HL-60 (cell line): ENCODE measurements around the gene MAST2.

Experiments
- DNase-seq, 2 experiments: peaks; one replicate each; pipeline ENCODE4 v3.0.0-alpha.2; 2010 to 2020; ENCODE audit warnings: low read depth in 1 of 2, low spot score in 1 of 2
- H3K27ac ChIP-seq: fragments of 250-450 bp; sonication (Bioruptor Pico); replicated peaks from 2 replicates; pipeline ENCODE4 v1.5.1; 2020; ENCODE audit warnings: mild to moderate bottlenecking, moderate library complexity
- H3K27me3 ChIP-seq: fragments of 250-450 bp; sonication (Bioruptor Pico); 2 replicates; pipeline ENCODE4 v1.5.1; 2021; ENCODE audit warnings: mild to moderate bottlenecking, moderate library complexity; ENCODE audit not compliant: insufficient read depth, poor library complexity, severe bottlenecking
- H3K4me3 ChIP-seq: replicated peaks from 2 replicates; pipeline ENCODE4 v1.5.1; 2011; ENCODE audit warnings: mild to moderate bottlenecking, control low read depth, low read length; ENCODE audit not compliant: insufficient read depth
- CTCF ChIP-seq: IDR thresholded peaks from one replicate; pipeline ENCODE4 v1.5.1; 2011; ENCODE audit warnings: low read length, control low read depth, inconsistent platforms; ENCODE audit not compliant: insufficient read depth
- GABPA ChIP-seq: IDR thresholded peaks from 2 replicates; pipeline ENCODE4 v1.6.1; 2012; ENCODE audit warnings: low read depth
- POLR2AphosphoS5 ChIP-seq: IDR thresholded peaks from 2 replicates; pipeline ENCODE4 v1.6.1; 2012; ENCODE audit warnings: low read depth
- SPI1 ChIP-seq: IDR thresholded peaks from 2 replicates; pipeline ENCODE4 v1.6.1; 2012; ENCODE audit warnings: low read depth, mild to moderate bottlenecking, borderline replicate concordance
- TF ChIP-seq, protein P1 (sequence below): IDR thresholded peaks from 2 replicates; pipeline ENCODE4 v1.6.1; 2012; ENCODE audit warnings: low read depth; ENCODE audit not compliant: insufficient replicate concordance

The MAST2 gene

DNA sequence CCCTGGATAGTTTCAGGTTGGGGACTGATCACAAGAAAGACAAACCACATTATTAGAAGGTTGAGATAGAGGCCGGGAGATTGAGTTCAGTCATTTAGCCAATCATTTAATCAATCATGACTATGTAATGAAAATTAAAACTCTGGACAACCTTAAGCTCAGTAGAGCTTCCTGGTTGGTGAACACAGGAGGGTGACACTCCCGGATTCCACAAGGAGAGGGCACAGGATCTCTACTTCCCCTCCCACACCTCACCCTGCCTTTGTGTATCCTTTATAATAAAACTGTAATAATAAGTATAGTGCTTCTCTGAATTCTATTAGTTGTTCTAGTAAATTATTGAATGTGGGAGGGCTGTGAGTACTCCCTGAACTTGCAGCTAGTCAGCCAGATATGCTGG lies 178.9 kb downstream of the MAST2 start:
- Histone ChIP-seq H3K27me3 (no peaks in the 10 kb centered on the region), H3K4me3 (no peak overlapping the region), H3K27ac (no peak overlapping the region)
- TF ChIP-seq CTCF (no peak), SPI1 (no peak), POLR2AphosphoS5 (no peak), GABPA (no peak)
- TF ChIP-seq, protein P1, sequence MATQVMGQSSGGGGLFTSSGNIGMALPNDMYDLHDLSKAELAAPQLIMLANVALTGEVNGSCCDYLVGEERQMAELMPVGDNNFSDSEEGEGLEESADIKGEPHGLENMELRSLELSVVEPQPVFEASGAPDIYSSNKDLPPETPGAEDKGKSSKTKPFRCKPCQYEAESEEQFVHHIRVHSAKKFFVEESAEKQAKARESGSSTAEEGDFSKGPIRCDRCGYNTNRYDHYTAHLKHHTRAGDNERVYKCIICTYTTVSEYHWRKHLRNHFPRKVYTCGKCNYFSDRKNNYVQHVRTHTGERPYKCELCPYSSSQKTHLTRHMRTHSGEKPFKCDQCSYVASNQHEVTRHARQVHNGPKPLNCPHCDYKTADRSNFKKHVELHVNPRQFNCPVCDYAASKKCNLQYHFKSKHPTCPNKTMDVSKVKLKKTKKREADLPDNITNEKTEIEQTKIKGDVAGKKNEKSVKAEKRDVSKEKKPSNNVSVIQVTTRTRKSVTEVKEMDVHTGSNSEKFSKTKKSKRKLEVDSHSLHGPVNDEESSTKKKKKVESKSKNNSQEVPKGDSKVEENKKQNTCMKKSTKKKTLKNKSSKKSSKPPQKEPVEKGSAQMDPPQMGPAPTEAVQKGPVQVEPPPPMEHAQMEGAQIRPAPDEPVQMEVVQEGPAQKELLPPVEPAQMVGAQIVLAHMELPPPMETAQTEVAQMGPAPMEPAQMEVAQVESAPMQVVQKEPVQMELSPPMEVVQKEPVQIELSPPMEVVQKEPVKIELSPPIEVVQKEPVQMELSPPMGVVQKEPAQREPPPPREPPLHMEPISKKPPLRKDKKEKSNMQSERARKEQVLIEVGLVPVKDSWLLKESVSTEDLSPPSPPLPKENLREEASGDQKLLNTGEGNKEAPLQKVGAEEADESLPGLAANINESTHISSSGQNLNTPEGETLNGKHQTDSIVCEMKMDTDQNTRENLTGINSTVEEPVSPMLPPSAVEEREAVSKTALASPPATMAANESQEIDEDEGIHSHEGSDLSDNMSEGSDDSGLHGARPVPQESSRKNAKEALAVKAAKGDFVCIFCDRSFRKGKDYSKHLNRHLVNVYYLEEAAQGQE, result no peak
- no peak for DNase-seq

DNA sequence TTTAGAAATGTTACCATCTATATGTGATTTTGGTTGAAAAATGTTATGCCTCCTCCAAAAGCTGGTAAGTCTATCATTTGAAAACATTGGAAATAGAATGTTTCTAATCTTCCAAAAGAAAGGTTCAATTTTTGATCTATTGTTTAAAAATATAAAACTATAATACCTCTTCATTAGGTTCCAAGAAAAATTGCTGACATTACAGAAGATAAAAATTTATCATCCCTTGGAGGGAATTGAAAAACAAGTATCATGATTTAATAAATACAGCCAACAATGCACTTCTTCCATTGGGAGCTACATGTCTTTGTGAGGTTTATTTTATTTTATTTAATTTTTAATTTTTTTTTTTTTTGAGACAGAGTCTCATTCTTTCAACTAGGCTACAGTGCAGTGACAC lies 180.6 kb downstream of the MAST2 start:
- H3K27me3 ChIP-seq, result no peaks in the 10 kb centered on the region
- no peak for DNase-seq
- TF ChIP-seq POLR2AphosphoS5 (no peak), SPI1 (no peak), CTCF (no peak), GABPA (no peak)
- TF ChIP-seq, protein P1, result no peak
- H3K4me3 ChIP-seq, result no peak overlapping the region
- no peak overlapping the region for H3K27ac ChIP-seq

- Histone ChIP-seq H3K4me3 (no peak overlapping the region), H3K27ac (no peak overlapping the region), H3K27me3 (no peaks in the 10 kb centered on the region)
- TF ChIP-seq, protein P1, result no peak
- TF ChIP-seq POLR2AphosphoS5, result no peak
- no peak for TF ChIP-seq GABPA
- no peak for TF ChIP-seq SPI1
- TF ChIP-seq CTCF, result no peak
- DNase-seq, result no peak
Measured at GRCh38 chr1:45987204-45987603, 183.8 kb downstream of the MAST2 start.
